OCI-LY1 (cell line): Measurements from ENCODE around the gene RELB.

Experiments
- H2AFZ ChIP-seq: fragments of 200-600 bp; sonication (generic), shearing (Covaris generic); 2 replicates; pipeline ENCODE4 v1.6.0; 2014; ENCODE audit warnings: antibody characterized with exemption, mild to moderate bottlenecking, low read length
- H3F3A ChIP-seq: fragments of 200-600 bp; sonication (generic), shearing (Covaris generic); 2 replicates; pipeline ENCODE4 v1.6.0; 2014; ENCODE audit warnings: mild to moderate bottlenecking, antibody characterized with exemption, low read length, moderate library complexity; ENCODE audit not compliant: insufficient read depth
- H3K27ac ChIP-seq: fragments of 200-600 bp; sonication (generic); 2 replicates; pipeline ENCODE4 v1.5.1; 2014; ENCODE audit warnings: low read length, mixed run types, mild to moderate bottlenecking, low read depth; ENCODE audit not compliant: poor library complexity, severe bottlenecking
- H3K27me3 ChIP-seq: fragments of 200-600 bp; sonication (generic); 2 replicates; pipeline ENCODE4 v1.6.0; 2014; ENCODE audit warnings: antibody characterized with exemption, mild to moderate bottlenecking, low read length, moderate library complexity; ENCODE audit not compliant: insufficient read depth
- H3K36me3 ChIP-seq: fragments of 200-600 bp; sonication (generic); 2 replicates; pipeline ENCODE4 v1.6.1; 2014; ENCODE audit warnings: mild to moderate bottlenecking, antibody characterized with exemption, low read length, moderate library complexity, mixed read lengths; ENCODE audit not compliant: insufficient read depth
- H3K4me1 ChIP-seq: fragments of 200-600 bp; sonication (generic); 2 replicates; pipeline ENCODE4 v1.5.1; 2014; ENCODE audit warnings: mild to moderate bottlenecking, low read length, moderate library complexity; ENCODE audit not compliant: insufficient read depth, severe bottlenecking
- H3K4me2 ChIP-seq: fragments of 200-600 bp; sonication (generic), shearing (Covaris generic); 2 replicates; pipeline ENCODE4 v1.6.1; 2014; ENCODE audit warnings: low read length
- H3K4me3 ChIP-seq: fragments of 200-600 bp; sonication (generic); 2 replicates; pipeline ENCODE4 v1.5.1; 2014; ENCODE audit warnings: low read length, low read depth, mild to moderate bottlenecking, mixed read lengths; ENCODE audit not compliant: poor library complexity, severe bottlenecking
- H3K79me2 ChIP-seq: fragments of 200-600 bp; shearing (Covaris generic); 2 replicates; pipeline ENCODE4 v1.6.1; 2016; ENCODE audit warnings: mixed run types, low read length, mixed read lengths; ENCODE audit not compliant: insufficient read depth
- H3K9ac ChIP-seq: fragments of 200-600 bp; sonication (generic), shearing (Covaris generic); 2 replicates; pipeline ENCODE4 v1.6.1; 2014; ENCODE audit warnings: mild to moderate bottlenecking, low read length, mixed read lengths
- H3K9me2 ChIP-seq: fragments of 200-600 bp; sonication (generic), shearing (Covaris generic); 2 replicates; pipeline ENCODE4 v1.6.1; 2014; ENCODE audit warnings: low read depth, mild to moderate bottlenecking, low read length, mixed read lengths
- H3K9me3 ChIP-seq: fragments of 200-600 bp; shearing (Covaris generic); 2 replicates; pipeline ENCODE4 v1.6.1; 2014; ENCODE audit warnings: low read length, mixed read lengths
- H4K20me1 ChIP-seq: fragments of 200-600 bp; sonication (generic), shearing (Covaris generic); 2 replicates; pipeline ENCODE4 v1.6.0; 2016; ENCODE audit warnings: mild to moderate bottlenecking, low read length; ENCODE audit not compliant: insufficient read depth
- CTCF ChIP-seq: fragments of 200-600 bp; sonication (generic), shearing (Covaris generic); IDR thresholded peaks from 2 replicates; pipeline ENCODE4 v1.5.1; 2017; ENCODE audit warnings: mild to moderate bottlenecking, antibody characterized with exemption, low read length, moderate library complexity, mixed read lengths
- EZH2 ChIP-seq: fragments of 200-600 bp; sonication (generic), shearing (Covaris generic); IDR thresholded peaks from 2 replicates; pipeline ENCODE4 v1.8.0; 2017; ENCODE audit warnings: borderline replicate concordance, mixed run types, mild to moderate bottlenecking, antibody characterized with exemption, low read length, moderate library complexity, mixed read lengths

The RELB gene

GRCh38 chr19:45021971-45022370, 20.7 kb downstream of the RELB start:
- H4K20me1 ChIP-seq: no peaks in the 10 kb centered on the region
- H3K9ac ChIP-seq: no peak overlapping the region
- H3K9me3 ChIP-seq: no peaks in the 10 kb centered on the region
- no peaks in the 10 kb centered on the region for H3K79me2 ChIP-seq
- H2AFZ ChIP-seq: no peak overlapping the region
- peaks cover 36% of the 10 kb centered on the region for H3K36me3 ChIP-seq
- H3K4me1 ChIP-seq: peaks cover 12% of the 10 kb centered on the region
- no peak overlapping the region for H3K4me3 ChIP-seq
- H3K9me2 ChIP-seq: no peaks in the 10 kb centered on the region
- no peak overlapping the region for H3K4me2 ChIP-seq
- H3K27me3 ChIP-seq: no peaks in the 10 kb centered on the region
- no peak for TF ChIP-seq EZH2
- no peak for TF ChIP-seq CTCF
- H3K27ac ChIP-seq: no peak overlapping the region
- peaks cover 6% of the 10 kb centered on the region; the same call in 1 of the 2 replicates for H3F3A ChIP-seq

GRCh38 chr19:45023048-45023447, 21.8 kb downstream of the RELB start:
- no peaks in the 10 kb centered on the region for H4K20me1 ChIP-seq
- H2AFZ ChIP-seq: no peak overlapping the region
- H3K9me2 ChIP-seq: no peaks in the 10 kb centered on the region
- peaks cover 2% of the 10 kb centered on the region for H3K4me1 ChIP-seq
- no peak overlapping the region for H3K4me3 ChIP-seq
- H3F3A ChIP-seq: no peaks in the 10 kb centered on the region
- H3K27ac ChIP-seq: no peak overlapping the region
- H3K9me3 ChIP-seq: no peaks in the 10 kb centered on the region
- H3K36me3 ChIP-seq: peaks cover 44% of the 10 kb centered on the region
- TF ChIP-seq EZH2 (no peak), CTCF (no peak)
- H3K27me3 ChIP-seq: no peaks in the 10 kb centered on the region
- no peak overlapping the region for H3K9ac ChIP-seq
- no peak overlapping the region for H3K4me2 ChIP-seq
- H3K79me2 ChIP-seq: no peaks in the 10 kb centered on the region

- no peaks in the 10 kb centered on the region for H3K79me2 ChIP-seq
- no peaks in the 10 kb centered on the region for H3K27me3 ChIP-seq
- H3F3A ChIP-seq: no peaks in the 10 kb centered on the region
- no peak overlapping the region for H3K4me3 ChIP-seq
- H3K9ac ChIP-seq: no peak overlapping the region
- no peaks in the 10 kb centered on the region for H3K9me2 ChIP-seq
- H3K36me3 ChIP-seq: peaks cover 52% of the 10 kb centered on the region
- H3K27ac ChIP-seq: no peak overlapping the region
- TF ChIP-seq CTCF (no peak), EZH2 (no peak)
- no peak overlapping the region for H2AFZ ChIP-seq
- no peaks in the 10 kb centered on the region for H3K9me3 ChIP-seq
- H3K4me2 ChIP-seq: no peak overlapping the region
- no peaks in the 10 kb centered on the region for H3K4me1 ChIP-seq
- H4K20me1 ChIP-seq: no peaks in the 10 kb centered on the region
Measured at GRCh38 chr19:45025264-45025663, 24.0 kb downstream of the RELB start.
